ENCODE measurements around the gene C10orf90. TPM values are rescaled to one million over a fixed set of nuclear protein-coding genes. Genes with fewer than 3 reads are reported as not detected.

Gene C10orf90
- total RNA-seq, 2 donors from 2014 or later: 0.33 TPM; not detected in 1

- no peak overlapping the region for H3K27ac Mint-ChIP-seq
- peaks cover 3% of the 10 kb centered on the region for H3K9me3 Mint-ChIP-seq
- Histone ChIP-seq H3K9ac (ENCODE audit: extremely low read depth, low read length, poor library complexity, severe bottlenecking) (no peak overlapping the region), H3K36me3 (ENCODE audit: control insufficient read depth, insufficient read depth, low read length) (no peaks in the 10 kb centered on the region), H3K4me1 (ENCODE audit: control insufficient read depth, insufficient read depth, low read length) (no peaks in the 10 kb centered on the region), H3K27ac (ENCODE audit: low read depth, low read length) (no peak overlapping the region), H3K9me3 (ENCODE audit: control insufficient read depth, low read length) (no peaks in the 10 kb centered on the region), H3K4me3 (ENCODE audit: low read length) (no peak overlapping the region), H3K27me3 (ENCODE audit: control insufficient read depth, insufficient read depth, low read length, poor library complexity, severe bottlenecking) (no peaks in the 10 kb centered on the region)
- 88 to 100% methylated on average over 4 of the region's 4 CpGs for WGBS, 2 experiments (ENCODE audit: insufficient coverage in 1 of 2, insufficient read length in 1 of 2)
- peaks cover 2% of the 10 kb centered on the region for H3K27me3 Mint-ChIP-seq (ENCODE audit: insufficient read depth)
- H3K4me3 Mint-ChIP-seq: no peak overlapping the region
- no peaks in the 10 kb centered on the region for H3K36me3 Mint-ChIP-seq (ENCODE audit: low read depth)
- no peak for DNase-seq
- TF ChIP-seq CTCF (conservative IDR thresholded peaks at IDR 0.05): no peak
- no peaks in the 10 kb centered on the region for H3K4me1 Mint-ChIP-seq
These were observed 253.2 kb downstream of the C10orf90 start for GRCh38 chr10:126417220-126417825.

GRCh38 chr10:126409821-126410220, 260.7 kb downstream of the C10orf90 start:
- Histone ChIP-seq H3K9ac (ENCODE audit: extremely low read depth, low read length, poor library complexity, severe bottlenecking) (no peak overlapping the region), H3K27me3 (ENCODE audit: control insufficient read depth, insufficient read depth, low read length, poor library complexity, severe bottlenecking) (no peaks in the 10 kb centered on the region), H3K27ac (ENCODE audit: low read depth, low read length) (no peak overlapping the region), H3K4me3 (ENCODE audit: low read length) (no peak overlapping the region), H3K36me3 (ENCODE audit: control insufficient read depth, insufficient read depth, low read length) (no peaks in the 10 kb centered on the region), H3K4me1 (ENCODE audit: control insufficient read depth, insufficient read depth, low read length) (no peaks in the 10 kb centered on the region), H3K9me3 (ENCODE audit: control insufficient read depth, low read length) (no peaks in the 10 kb centered on the region)
- DNase-seq: no peak
- 76 to 88% methylated on average over 4 to 6 of the region's 6 CpGs for WGBS, 2 experiments (ENCODE audit: insufficient coverage in 1 of 2, insufficient read length in 1 of 2)
- Mint-ChIP-seq H3K4me1 (peaks cover 4% of the 10 kb centered on the region), H3K27ac (no peak overlapping the region), H3K36me3 (ENCODE audit: low read depth) (no peaks in the 10 kb centered on the region), H3K27me3 (ENCODE audit: insufficient read depth) (peaks cover 4% of the 10 kb centered on the region), H3K4me3 (no peak overlapping the region), H3K9me3 (no peaks in the 10 kb centered on the region)
- TF ChIP-seq CTCF (conservative IDR thresholded peaks at IDR 0.05): no peak

- Mint-ChIP-seq H3K4me3 (no peak overlapping the region), H3K27ac (no peak overlapping the region), H3K9me3 (no peaks in the 10 kb centered on the region), H3K27me3 (ENCODE audit: insufficient read depth) (peaks cover 4% of the 10 kb centered on the region), H3K4me1 (peaks cover 4% of the 10 kb centered on the region), H3K36me3 (ENCODE audit: low read depth) (no peaks in the 10 kb centered on the region)
- TF ChIP-seq CTCF (conservative IDR thresholded peaks at IDR 0.05): no peak
- DNase-seq: no peak
- no peak overlapping the region for H3K9ac ChIP-seq (ENCODE audit: extremely low read depth, low read length, poor library complexity, severe bottlenecking)
- H3K4me3 ChIP-seq (ENCODE audit: low read length): no peak overlapping the region
- H3K27ac ChIP-seq (ENCODE audit: low read depth, low read length): no peak overlapping the region
- WGBS, 2 experiments (ENCODE audit: insufficient coverage in 1 of 2, insufficient read length in 1 of 2): 90% methylated on average over 2 to 11 of the region's 11 CpGs
- no peaks in the 10 kb centered on the region for H3K4me1 ChIP-seq (ENCODE audit: control insufficient read depth, insufficient read depth, low read length)
- no peaks in the 10 kb centered on the region for H3K36me3 ChIP-seq (ENCODE audit: control insufficient read depth, insufficient read depth, low read length)
- no peaks in the 10 kb centered on the region for H3K27me3 ChIP-seq (ENCODE audit: control insufficient read depth, insufficient read depth, low read length, poor library complexity, severe bottlenecking)
- H3K9me3 ChIP-seq (ENCODE audit: control insufficient read depth, low read length): no peaks in the 10 kb centered on the region
These were observed 261.4 kb downstream of the C10orf90 start for GRCh38 chr10:126408953-126409641.

Data from endodermal cell (in vitro differentiated cells).